HG02759 (cell line): ENCODE measurements around the gene AGK.
A peak's percentile ranks its signal among the peaks of the same experiment; 100 is the strongest.
"Not testable (repeated sequence)": the region's sequence is repeated elsewhere in the genome, so short reads cannot be mapped to it uniquely, and the experiment has no call there.

Source experiments
- ATAC-seq: cut with Tn5 transposase; IDR thresholded peaks from one replicate; pipeline ENCODE4 v1.9.1; 2021; ENCODE audit warnings: mild to moderate bottlenecking, moderate library complexity; ENCODE audit not compliant: unreplicated experiment

Gene AGK

GRCh38 chr7:141674171-141674671 lies 123.0 kb downstream of the AGK start:
- no peak for ATAC-seq

GRCh38 chr7:141674702-141675101 lies 123.5 kb downstream of the AGK start:
- ATAC-seq: no peak

- ATAC-seq: no peak
These were observed 124.4 kb downstream of the AGK start for GRCh38 chr7:141675436-141676215.

- ATAC-seq: no peak
These were observed 125.4 kb downstream of the AGK start for GRCh38 chr7:141676618-141677017.

GRCh38 chr7:141679014-141679413 lies 127.8 kb downstream of the AGK start:
- peak; percentile 63 for ATAC-seq

GRCh38 chr7:141685285-141686023 lies 134.2 kb downstream of the AGK start:
- ATAC-seq: no peak

GRCh38 chr7:141686074-141686473 lies 134.9 kb downstream of the AGK start:
- no peak for ATAC-seq

- ATAC-seq: no peak
These were observed 135.5 kb downstream of the AGK start for GRCh38 chr7:141686670-141687069.

GRCh38 chr7:141688043-141688442 lies 136.8 kb downstream of the AGK start:
- ATAC-seq: no peak

GRCh38 chr7:141689072-141689825 lies 138.0 kb downstream of the AGK start:
- ATAC-seq: not testable (repeated sequence)

GRCh38 chr7:141691540-141691939 lies 140.3 kb downstream of the AGK start:
- no peak for ATAC-seq

- ATAC-seq: no peak
These were observed 140.8 kb downstream of the AGK start for GRCh38 chr7:141691961-141692360.

GRCh38 chr7:141693082-141693481 lies 141.9 kb downstream of the AGK start:
- ATAC-seq: no peak

GRCh38 chr7:141695803-141696289 lies 144.6 kb downstream of the AGK start:
- peak; percentile 55 for ATAC-seq

GRCh38 chr7:141696348-141696747 lies 145.1 kb downstream of the AGK start:
- ATAC-seq: no peak

- ATAC-seq: no peak
These were observed 146.1 kb downstream of the AGK start for GRCh38 chr7:141697211-141697871.

- ATAC-seq: no peak
These were observed 147.2 kb downstream of the AGK start for GRCh38 chr7:141698247-141699015.

- no peak for ATAC-seq
These were observed 148.7 kb downstream of the AGK start for GRCh38 chr7:141699860-141700259.

GRCh38 chr7:141700296-141700847 lies 149.2 kb downstream of the AGK start:
- no peak for ATAC-seq
